ENCODE measurements around the gene RSPH1. TPM values are rescaled to one million over a fixed set of nuclear protein-coding genes. Genes with fewer than 3 reads are reported as not detected.
A peak's percentile ranks its signal among the peaks of the same experiment; 100 is the strongest.

Gene RSPH1
- total RNA-seq, 1 donor from 2014 or later, result 0.33 TPM

GRCh38 chr21:42468491-42469131, 27.4 kb downstream of the RSPH1 start:
- DNase-seq (ENCODE audit: low spot score) (peak; percentile 33), ATAC-seq (no peak)

DNA sequence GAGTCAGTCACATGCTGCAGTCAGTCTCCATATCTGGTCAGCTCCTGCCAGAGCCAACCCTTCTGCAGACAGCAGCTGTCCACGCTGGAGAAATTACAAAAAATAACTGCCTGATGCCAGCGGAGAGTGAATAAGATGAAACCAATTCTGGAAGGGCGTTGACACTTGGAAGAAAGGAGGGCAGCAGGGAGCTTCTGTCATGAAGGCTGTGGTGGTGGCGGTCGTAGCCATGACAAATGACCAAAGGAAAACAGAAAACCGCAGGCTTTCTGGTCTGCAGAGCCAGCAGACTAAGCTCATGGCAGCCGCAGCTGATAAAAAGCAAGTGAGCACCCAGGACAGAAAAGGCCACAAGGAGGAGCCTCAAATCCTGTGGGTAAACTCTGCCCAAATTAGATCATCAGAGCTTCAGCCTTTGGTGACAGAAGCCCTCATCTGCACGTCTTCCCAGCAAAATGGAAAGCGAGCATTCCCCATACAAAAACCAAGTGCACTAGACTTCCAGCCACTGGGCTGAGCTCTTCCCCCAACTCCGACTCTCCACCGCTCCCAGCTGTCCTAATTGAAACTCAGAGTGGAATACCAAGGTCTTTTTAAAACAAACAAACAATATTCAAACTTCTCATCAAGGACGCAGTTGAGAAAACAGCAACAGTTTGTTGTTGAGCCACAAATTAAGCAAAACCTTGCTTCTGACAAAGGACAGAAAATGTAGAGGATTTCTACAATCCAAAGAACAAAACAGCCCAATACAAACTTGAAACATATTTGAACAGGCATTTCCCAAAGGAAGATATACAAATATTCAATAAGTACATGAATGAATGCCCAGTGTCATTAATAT, 28.7 kb downstream of the RSPH1 start:
- DNase-seq (ENCODE audit: low spot score), result no peak
- ATAC-seq, result peak; percentile 71

DNA sequence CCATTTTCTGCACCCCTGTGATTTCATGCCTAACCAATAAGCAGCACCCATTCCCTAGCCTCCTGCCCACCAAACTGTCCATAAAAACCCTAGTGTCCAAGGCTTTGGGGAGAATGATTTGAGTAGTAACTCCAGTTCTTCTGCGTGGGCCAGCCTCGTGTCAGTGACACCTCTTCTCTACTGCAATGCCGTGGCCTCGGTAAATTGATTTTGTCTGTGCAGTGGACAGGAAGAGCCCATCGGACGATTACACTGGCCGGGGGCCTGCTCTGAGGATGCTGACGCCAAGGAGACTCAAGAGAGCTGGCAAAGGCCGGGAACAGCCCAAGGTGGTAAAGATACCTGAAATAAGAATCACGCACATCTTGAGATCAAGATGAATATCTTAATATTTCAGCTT, 29.3 kb downstream of the RSPH1 start:
- DNase-seq (ENCODE audit: low spot score) (peak; percentile 34), ATAC-seq (no peak)

DNA sequence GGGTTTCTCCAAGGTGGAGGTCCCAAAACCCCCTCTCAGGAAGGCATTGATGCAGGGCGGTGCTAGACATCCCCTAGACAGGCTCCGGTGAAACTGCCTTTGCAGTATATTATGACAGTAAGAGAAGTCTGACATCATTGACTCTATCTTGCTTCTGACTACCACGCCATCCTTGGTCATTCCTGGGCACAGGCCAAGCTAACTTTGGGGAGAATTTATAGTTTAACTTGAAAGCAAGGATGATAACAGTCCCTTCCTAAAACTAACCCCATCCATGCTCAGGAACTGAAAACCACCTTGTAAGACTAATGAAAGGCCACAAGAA, 30.3 kb downstream of the RSPH1 start:
- DNase-seq (ENCODE audit: low spot score), result no peak

GRCh38 chr21:42465008-42465802, 30.8 kb downstream of the RSPH1 start:
- peak; percentile 45 for ATAC-seq
- DNase-seq (ENCODE audit: low spot score), result peak; percentile 26

More for the DNA sequence above, 30.3 kb downstream of the RSPH1 start:
- ATAC-seq, result no peak

- DNase-seq (ENCODE audit: low spot score) (peak; percentile 64), ATAC-seq (no peak)
These were observed 32.0 kb downstream of the RSPH1 start for GRCh38 chr21:42463861-42464515.

- peak; percentile 89 for ATAC-seq
- peak; percentile 79 for DNase-seq (ENCODE audit: low spot score)
These were observed 33.8 kb downstream of the RSPH1 start for GRCh38 chr21:42461881-42462877.

- ATAC-seq (no peak), DNase-seq (ENCODE audit: low spot score) (no peak)
These were observed 34.9 kb downstream of the RSPH1 start for GRCh38 chr21:42461185-42461520.

GRCh38 chr21:42460391-42461184, 35.4 kb downstream of the RSPH1 start:
- DNase-seq (ENCODE audit: low spot score), result no peak
- no peak for ATAC-seq

DNA sequence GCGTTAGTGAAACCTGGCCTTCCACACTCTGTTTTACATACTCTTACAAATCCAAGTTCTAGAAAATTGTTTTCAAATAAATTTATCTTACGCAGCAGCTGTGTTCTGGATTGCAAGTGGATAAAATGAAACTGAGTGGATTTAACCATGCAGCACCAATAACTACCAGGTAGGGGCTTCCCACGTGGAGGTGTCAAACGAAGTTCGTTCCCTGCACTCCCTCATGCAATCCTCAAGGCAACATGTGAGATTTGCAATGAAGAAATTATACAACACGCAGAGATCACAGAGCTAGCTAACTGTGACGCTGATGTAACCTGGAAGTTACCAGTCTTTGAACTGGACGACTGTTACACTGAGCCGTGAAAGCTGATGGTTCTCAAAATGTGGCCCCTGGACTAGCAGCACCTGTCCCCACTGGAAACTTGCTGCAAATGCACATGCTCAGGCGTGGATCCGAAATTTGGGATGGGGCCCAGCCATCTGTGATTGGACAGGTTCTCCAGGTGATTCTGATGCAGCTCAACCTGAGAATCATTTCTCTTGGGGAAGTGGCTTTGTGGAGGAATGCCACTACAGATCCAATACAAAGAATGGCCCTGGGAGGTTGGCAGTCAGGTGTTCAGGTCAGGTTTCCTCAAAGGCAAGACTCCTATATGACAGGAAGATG, 36.3 kb downstream of the RSPH1 start:
- DNase-seq (ENCODE audit: low spot score) (no peak), ATAC-seq (no peak)

DNA sequence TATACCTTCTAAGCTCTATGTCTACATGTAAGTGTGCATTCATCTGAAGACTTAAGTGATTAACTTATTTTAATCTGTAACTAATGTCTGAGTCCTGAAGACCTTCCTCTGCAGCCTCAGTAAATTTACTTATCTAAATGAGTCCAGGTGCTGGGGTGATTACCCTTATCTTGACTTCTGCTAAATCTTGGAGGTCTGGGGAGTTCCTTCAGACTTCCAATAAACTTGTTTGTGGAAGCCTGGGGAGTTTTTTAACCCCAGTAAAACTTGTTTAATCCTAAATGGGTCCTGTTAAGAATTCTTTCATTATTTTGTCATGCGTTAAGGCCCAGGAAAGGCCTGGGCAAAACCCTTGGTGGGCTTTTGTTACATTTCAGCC, 37.0 kb downstream of the RSPH1 start:
- DNase-seq (ENCODE audit: low spot score), result no peak
- ATAC-seq, result no peak

- DNase-seq (ENCODE audit: low spot score), result no peak
- ATAC-seq, result no peak
These were observed 39.6 kb downstream of the RSPH1 start for GRCh38 chr21:42456457-42456856.

GRCh38 chr21:42455754-42456440, 40.1 kb downstream of the RSPH1 start:
- ATAC-seq, result no peak
- DNase-seq (ENCODE audit: low spot score), result no peak

GRCh38 chr21:42455196-42455595, 40.8 kb downstream of the RSPH1 start:
- ATAC-seq, result no peak

DNA sequence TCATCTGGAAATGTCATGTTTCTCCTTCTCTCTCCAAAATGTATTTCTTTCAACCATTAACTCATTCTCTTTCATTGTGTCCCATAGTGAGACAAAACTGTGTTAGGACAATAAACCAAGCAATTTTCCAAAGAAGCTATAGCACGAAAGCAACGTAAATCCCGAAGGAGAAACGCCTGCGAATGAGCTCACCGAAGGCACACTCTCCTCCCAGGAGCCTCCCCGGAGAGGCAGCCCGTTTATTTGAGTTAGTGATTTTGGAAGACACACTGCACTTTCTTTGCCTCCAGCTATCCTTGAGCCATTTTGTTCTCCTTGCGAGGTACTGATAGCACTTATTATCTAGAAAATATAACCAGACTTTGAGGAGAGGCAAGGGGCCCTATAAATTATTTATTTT, 41.2 kb downstream of the RSPH1 start:
- DNase-seq (ENCODE audit: low spot score), result no peak
- no peak for ATAC-seq

More at GRCh38 chr21:42455196-42455595, 40.8 kb downstream of the RSPH1 start:
- no peak for DNase-seq (ENCODE audit: low spot score)

- DNase-seq (ENCODE audit: low spot score) (no peak), ATAC-seq (no peak)
These were observed 41.9 kb downstream of the RSPH1 start for GRCh38 chr21:42453986-42454570.

GRCh38 chr21:42453224-42453985, 42.6 kb downstream of the RSPH1 start:
- DNase-seq (ENCODE audit: low spot score), result no peak
- ATAC-seq, result no peak

Data from left lobe of liver (tissue), 2 donors.